SH-SY5Y (cell line): ENCODE results near the gene SMIM13.

Source experiments
- GATA2 ChIP-seq: IDR thresholded peaks from 2 replicates; pipeline ENCODE4 v1.6.1; 2011; ENCODE audit warnings: mild to moderate bottlenecking, low read depth, low read length
- GATA3 ChIP-seq: IDR thresholded peaks from 2 replicates; pipeline ENCODE4 v1.6.1; 2011; ENCODE audit warnings: low read depth, mild to moderate bottlenecking, low read length, moderate library complexity

DNA sequence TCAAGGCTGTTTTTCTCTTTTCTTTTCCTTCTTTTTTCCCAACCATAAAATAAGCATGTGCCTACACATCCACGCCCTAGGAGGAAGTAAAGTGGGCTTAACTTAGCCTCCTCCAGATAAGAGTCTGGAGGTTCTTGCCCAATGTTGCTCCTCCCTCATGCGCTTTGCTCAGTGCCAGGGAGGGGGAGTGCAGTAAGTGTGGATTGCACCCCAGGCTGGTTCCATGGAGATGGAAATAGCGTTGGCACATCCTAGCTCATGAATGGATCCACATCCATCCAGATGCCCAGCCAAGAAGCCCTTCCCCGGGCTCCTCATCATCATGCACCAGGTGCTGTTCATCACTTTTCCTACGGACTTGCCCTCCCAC lies 80.6 kb downstream of the SMIM13 start:
- no peak for TF ChIP-seq GATA2
- TF ChIP-seq GATA3, result no peak
